ENCODE measurements around the gene C1orf116. TPM values are rescaled to one million over a fixed set of nuclear protein-coding genes. Genes with fewer than 3 reads are reported as not detected.
A peak's percentile ranks its signal among the peaks of the same experiment; 100 is the strongest.

Gene C1orf116
- total and polyA plus RNA-seq, 5 donors: 0.05 to 0.14 (median 0.07) TPM; not detected in 1

DNA sequence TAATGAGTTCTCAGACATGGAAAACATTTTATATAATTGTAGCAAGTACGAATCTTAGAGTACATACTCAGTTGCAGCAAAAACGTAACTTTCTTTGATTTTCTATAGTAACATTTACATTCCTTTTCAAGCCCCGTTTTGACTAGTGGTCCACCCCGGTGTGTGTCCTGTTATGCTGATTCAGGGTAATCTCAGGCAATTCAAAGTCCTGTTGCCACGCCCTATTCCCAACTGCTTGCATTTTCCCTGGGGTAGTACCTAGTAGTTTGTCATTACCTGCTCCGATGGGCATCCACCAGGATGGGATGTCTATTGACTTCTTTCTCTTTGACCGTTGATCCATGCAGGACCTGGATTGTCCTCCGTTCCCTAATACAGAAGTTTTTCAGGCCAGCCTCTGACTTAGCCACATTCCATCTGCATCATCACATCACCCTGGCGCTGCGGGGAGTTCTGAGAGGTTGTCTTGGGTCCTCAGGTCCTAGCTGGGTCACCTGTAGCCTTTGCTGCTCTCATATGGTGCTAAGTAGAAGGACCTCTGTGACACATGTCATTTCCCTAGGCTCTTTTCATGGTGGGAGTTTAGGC is 47.3 kb downstream of the C1orf116 start:
- no peaks in the 10 kb centered on the region for H3K9me3 ChIP-seq (ENCODE audit: control insufficient read depth, low read length)
- no peak overlapping the region for H3K27ac ChIP-seq (ENCODE audit: low read length)
- ATAC-seq (no peak), DNase-seq (no peak)
- no peak overlapping the region for H3K4me3 ChIP-seq (ENCODE audit: low read length)
- intact Hi-C loops (cut with DNase I): loop anchor here in 1 of 4 donors (10.0 kb wide), 1 partner anchor 350 kb away; the partner anchor contains the start of gene DYRK3
- 65% methylated on average over 10 of the region's 10 CpGs for WGBS
- H3K4me1 ChIP-seq (ENCODE audit: control insufficient read depth, insufficient read depth, low read length): no peaks in the 10 kb centered on the region
- no peaks in the 10 kb centered on the region for H3K27me3 ChIP-seq (ENCODE audit: control insufficient read depth, insufficient read depth)

DNA sequence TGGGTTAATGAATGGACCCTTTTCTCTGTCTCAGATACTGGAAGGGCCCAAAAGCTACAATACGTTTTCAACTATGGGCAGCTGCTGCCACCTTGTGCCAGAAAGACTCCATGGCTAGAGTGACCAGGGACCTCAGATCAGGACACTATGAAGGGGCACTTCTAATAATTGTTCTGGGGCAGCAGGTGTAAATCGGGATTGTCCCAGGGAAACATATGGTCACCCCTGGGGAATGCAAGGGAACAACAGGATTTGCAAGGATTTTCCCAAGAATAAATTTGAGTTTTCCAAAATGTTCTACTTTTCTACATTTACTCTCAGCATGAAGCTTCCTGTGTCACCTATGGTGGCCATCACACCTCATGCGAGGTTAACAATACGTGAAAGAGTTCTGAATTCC is 50.3 kb downstream of the C1orf116 start:
- Histone ChIP-seq H3K4me1 (ENCODE audit: control insufficient read depth, insufficient read depth, low read length) (no peaks in the 10 kb centered on the region), H3K27me3 (ENCODE audit: control insufficient read depth, insufficient read depth) (no peaks in the 10 kb centered on the region), H3K27ac (ENCODE audit: low read length) (no peak overlapping the region), H3K9me3 (ENCODE audit: control insufficient read depth, low read length) (no peaks in the 10 kb centered on the region), H3K4me3 (ENCODE audit: low read length) (no peak overlapping the region)
- intact Hi-C loops (cut with DNase I): loop anchor here in 1 of 4 donors (10.0 kb wide), 1 partner anchor 347 kb away; the partner anchor contains the start of gene DYRK3
- ATAC-seq (peak; percentile 78 to 80), DNase-seq (peak; percentile 27 to 61 (median 58))
- 26% methylated on average over 4 of the region's 4 CpGs for WGBS

DNA sequence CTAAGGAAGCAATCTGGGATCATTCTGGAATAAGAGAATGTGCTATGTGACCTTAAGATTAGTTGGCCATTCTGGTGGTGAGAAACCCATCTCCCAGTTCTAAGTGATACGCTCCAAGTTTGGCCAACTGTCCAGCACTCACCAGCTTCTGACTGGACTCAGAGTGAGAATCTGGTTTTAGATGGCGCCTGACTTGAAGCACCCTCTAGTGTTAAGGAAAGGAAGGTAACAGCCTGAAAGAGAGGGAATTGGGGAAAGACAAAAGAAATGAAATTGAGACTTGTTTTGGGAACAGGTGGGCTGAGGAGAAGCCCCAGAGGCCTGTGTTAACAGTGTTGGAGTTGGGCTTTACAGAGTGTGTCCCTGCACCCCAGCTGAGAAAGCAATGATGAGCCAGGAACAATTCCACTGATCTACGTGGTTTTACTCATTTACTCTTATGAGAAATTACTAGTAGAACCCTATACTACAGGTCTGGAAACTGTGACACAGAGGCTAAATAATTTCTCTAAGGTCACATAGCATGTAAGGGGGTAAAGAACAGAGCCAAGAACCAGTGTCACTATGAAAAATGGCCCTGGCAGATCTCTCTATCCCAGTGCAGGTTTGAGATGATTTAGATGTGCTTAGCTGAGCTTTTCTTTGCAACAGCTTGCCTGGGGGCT is 53.0 kb downstream of the C1orf116 start:
- Histone ChIP-seq H3K27ac (ENCODE audit: low read length) (no peak overlapping the region), H3K9me3 (ENCODE audit: control insufficient read depth, low read length) (no peaks in the 10 kb centered on the region), H3K4me3 (ENCODE audit: low read length) (no peak overlapping the region), H3K4me1 (ENCODE audit: control insufficient read depth, insufficient read depth, low read length) (no peaks in the 10 kb centered on the region), H3K27me3 (ENCODE audit: control insufficient read depth, insufficient read depth) (no peaks in the 10 kb centered on the region)
- WGBS: 79% methylated on average over 3 of the region's 3 CpGs
- DNase-seq (no peak), ATAC-seq (no peak)
- intact Hi-C loops (cut with DNase I): loop anchor here in 1 of 4 donors (10.0 kb wide), 1 partner anchor 345 kb away; the partner anchor contains the start of gene DYRK3

DNA sequence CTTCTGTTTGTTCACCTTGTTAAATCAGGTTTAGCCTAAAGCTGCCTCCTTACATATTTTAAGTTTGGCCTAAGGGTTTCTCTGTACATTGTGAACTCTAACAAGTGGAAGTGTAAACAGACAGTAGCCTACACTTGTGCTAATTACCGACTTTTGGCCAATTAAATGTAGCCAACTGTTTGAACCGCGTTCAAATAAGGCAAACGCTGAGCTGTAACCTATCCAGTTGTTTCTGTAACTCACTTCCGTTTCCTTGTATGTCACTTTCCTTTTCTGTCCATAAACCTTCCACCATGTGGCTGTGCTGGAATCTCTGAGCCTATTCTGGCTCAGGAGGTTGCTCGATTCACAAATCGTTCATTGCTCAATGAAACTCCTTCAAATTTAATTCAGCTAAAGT is 54.3 kb downstream of the C1orf116 start:
- H3K27me3 ChIP-seq (ENCODE audit: control insufficient read depth, insufficient read depth): no peaks in the 10 kb centered on the region
- no peak overlapping the region for H3K27ac ChIP-seq (ENCODE audit: low read length)
- no peak for DNase-seq
- no peaks in the 10 kb centered on the region for H3K4me1 ChIP-seq (ENCODE audit: control insufficient read depth, insufficient read depth, low read length)
- WGBS: 83% methylated on average over 7 of the region's 7 CpGs
- ATAC-seq: no peak
- intact Hi-C loops (cut with DNase I): no loop called here
- H3K9me3 ChIP-seq (ENCODE audit: control insufficient read depth, low read length): no peaks in the 10 kb centered on the region
- H3K4me3 ChIP-seq (ENCODE audit: low read length): no peak overlapping the region

DNA sequence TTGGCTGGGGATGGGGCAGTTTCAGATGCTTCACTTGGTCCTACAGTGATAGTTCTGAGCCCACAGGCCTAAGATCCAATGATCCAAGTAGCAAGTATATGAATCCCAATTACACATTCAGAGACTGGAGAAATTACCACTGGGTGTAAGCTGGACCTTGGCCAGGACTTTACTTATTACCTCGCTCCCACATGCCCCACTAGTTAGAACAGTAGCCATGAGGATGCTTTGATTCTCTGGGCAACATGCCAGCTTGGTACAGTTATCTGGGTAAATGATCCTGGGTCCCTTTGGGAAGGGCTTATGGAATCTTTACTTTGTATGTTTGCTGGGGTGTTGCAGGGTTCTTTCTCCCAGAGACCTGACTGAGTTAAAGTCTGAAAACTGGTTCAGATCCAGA is 57.2 kb downstream of the C1orf116 start:
- no peak overlapping the region for H3K4me3 ChIP-seq (ENCODE audit: low read length)
- DNase-seq (no peak), ATAC-seq (no peak)
- H3K27me3 ChIP-seq (ENCODE audit: control insufficient read depth, insufficient read depth): no peaks in the 10 kb centered on the region
- no peak overlapping the region for H3K27ac ChIP-seq (ENCODE audit: low read length)
- 70% methylated on average over 1 of the region's 1 CpG for WGBS
- H3K4me1 ChIP-seq (ENCODE audit: control insufficient read depth, insufficient read depth, low read length): no peaks in the 10 kb centered on the region
- intact Hi-C loops (cut with DNase I): no loop called here
- no peaks in the 10 kb centered on the region for H3K9me3 ChIP-seq (ENCODE audit: control insufficient read depth, low read length)

DNA sequence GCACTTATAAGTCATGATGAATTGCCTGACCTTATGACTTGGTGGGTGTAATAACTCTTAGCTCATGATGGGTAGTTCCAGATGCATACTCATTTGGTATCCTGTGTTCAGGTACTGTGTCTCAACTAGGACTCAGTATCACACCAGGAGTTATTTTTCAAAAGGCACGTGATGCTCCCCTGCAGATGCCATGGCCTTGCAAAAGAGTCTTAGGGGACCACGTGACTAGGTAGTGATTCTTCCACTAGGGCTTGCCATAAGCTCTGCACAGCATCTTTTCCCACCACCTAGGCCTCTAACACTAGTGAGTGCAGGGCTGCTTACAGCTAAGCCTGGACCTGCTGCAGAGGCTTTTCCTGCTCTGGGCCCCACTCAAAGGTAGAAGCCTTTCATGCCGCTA is 58.4 kb downstream of the C1orf116 start:
- H3K4me1 ChIP-seq (ENCODE audit: control insufficient read depth, insufficient read depth, low read length): no peaks in the 10 kb centered on the region
- H3K4me3 ChIP-seq (ENCODE audit: low read length): no peak overlapping the region
- intact Hi-C loops (cut with DNase I): no loop called here
- DNase-seq: no peak
- no peak for ATAC-seq
- H3K27me3 ChIP-seq (ENCODE audit: control insufficient read depth, insufficient read depth): no peaks in the 10 kb centered on the region
- H3K9me3 ChIP-seq (ENCODE audit: control insufficient read depth, low read length): no peaks in the 10 kb centered on the region
- 89% methylated on average over 3 of the region's 3 CpGs for WGBS
- no peak overlapping the region for H3K27ac ChIP-seq (ENCODE audit: low read length)

DNA sequence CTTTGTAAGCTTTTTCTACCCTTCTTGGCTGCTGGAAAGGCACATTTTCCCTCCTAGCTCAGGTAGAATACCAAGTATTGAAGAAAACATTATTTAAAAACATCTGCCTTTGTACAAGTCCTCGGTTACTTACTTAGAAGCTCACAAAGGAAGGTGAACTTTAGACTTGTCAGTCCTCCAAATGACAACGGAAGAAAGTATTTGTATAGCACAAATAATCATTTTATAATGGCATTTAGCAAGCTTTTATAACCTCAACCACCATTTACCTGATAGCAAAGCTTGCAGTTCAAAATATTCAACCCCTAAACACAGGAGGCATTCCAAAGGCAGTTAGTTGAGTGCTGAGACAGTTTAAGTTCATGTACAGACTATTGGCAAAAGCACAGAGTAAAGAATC is 59.8 kb downstream of the C1orf116 start:
- no peak for DNase-seq
- Histone ChIP-seq H3K4me1 (ENCODE audit: control insufficient read depth, insufficient read depth, low read length) (no peaks in the 10 kb centered on the region), H3K4me3 (ENCODE audit: low read length) (no peak overlapping the region), H3K9me3 (ENCODE audit: control insufficient read depth, low read length) (no peaks in the 10 kb centered on the region), H3K27me3 (ENCODE audit: control insufficient read depth, insufficient read depth) (no peaks in the 10 kb centered on the region), H3K27ac (ENCODE audit: low read length) (no peak overlapping the region)
- intact Hi-C loops (cut with DNase I): no loop called here
- WGBS: 67% methylated on average over 2 of the region's 2 CpGs
- ATAC-seq: no peak

DNA sequence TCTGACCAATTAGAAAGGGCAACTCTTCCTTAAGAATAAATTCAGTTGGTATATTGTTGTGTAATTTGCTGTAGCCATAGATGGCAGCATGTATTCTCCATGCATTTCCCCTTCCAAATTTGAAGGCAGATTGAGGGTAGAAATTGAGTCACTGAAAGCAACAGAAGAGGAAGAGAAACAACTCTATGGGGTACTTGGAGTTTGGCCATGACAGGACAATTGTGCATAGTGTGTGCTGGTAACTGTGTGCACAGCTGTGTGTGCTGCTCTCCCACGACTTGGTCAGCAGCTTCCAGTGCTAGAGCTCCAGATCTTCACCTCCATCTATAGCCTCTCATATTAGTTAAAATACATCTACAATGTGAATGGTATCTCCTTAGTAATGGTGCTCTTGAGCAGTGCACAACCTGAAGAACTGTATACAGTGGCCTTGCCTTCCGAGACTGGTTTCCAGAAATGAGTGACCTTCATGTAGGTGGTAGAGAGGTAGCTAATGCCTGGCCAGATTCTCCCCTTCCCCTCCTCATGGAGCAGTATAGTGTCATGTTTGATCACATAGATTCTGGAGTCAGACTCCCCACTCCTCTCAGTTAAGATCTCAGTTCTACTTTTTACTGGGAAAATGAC is 61.4 kb downstream of the C1orf116 start:
- no peak for DNase-seq
- H3K4me1 ChIP-seq (ENCODE audit: control insufficient read depth, insufficient read depth, low read length): no peaks in the 10 kb centered on the region
- intact Hi-C loops (cut with DNase I): no loop called here
- H3K4me3 ChIP-seq (ENCODE audit: low read length): no peak overlapping the region
- no peaks in the 10 kb centered on the region for H3K9me3 ChIP-seq (ENCODE audit: control insufficient read depth, low read length)
- no peaks in the 10 kb centered on the region for H3K27me3 ChIP-seq (ENCODE audit: control insufficient read depth, insufficient read depth)
- no peak overlapping the region for H3K27ac ChIP-seq (ENCODE audit: low read length)
- ATAC-seq: no peak
- WGBS: 65% methylated on average over 2 of the region's 2 CpGs

DNA sequence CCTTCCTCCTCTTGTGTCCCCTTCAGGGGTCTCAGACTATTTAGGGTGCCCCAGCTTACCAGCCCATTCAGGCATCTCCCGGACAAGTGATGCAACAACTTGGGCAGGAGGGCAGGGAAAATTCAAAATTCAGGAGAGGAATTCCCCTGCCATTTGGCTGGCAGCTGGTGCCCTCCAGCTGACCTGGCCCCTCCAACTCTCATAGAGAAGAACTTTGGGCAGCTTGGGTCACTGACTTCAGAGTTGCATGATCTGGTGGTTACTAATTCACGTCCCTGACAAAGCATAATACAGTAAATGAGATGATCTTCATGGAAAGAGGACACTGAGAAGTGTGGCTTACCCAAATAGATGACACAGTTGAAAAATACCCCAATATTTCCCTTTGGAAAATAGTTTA is 62.1 kb downstream of the C1orf116 start, which contains the start of gene FCAMR:
Gene FCAMR, minus strand, starts transcription at position 15 of the 400 bp plus-strand sequence. CDS start 335 bp downstream, outside the sequence.
- Histone ChIP-seq H3K4me1 (ENCODE audit: control insufficient read depth, insufficient read depth, low read length) (no peaks in the 10 kb centered on the region), H3K4me3 (ENCODE audit: low read length) (no peak within 1 kb of the TSS), H3K9me3 (ENCODE audit: control insufficient read depth, low read length) (no peaks in the 10 kb centered on the region), H3K27ac (ENCODE audit: low read length) (no peak within 1 kb of the TSS), H3K27me3 (ENCODE audit: control insufficient read depth, insufficient read depth) (no peaks in the 10 kb centered on the region)
- WGBS: 77% methylated on average over 2 of the region's 2 CpGs
- no peak for DNase-seq
- intact Hi-C loops (cut with DNase I): no loop called here
- no peak for ATAC-seq

DNA sequence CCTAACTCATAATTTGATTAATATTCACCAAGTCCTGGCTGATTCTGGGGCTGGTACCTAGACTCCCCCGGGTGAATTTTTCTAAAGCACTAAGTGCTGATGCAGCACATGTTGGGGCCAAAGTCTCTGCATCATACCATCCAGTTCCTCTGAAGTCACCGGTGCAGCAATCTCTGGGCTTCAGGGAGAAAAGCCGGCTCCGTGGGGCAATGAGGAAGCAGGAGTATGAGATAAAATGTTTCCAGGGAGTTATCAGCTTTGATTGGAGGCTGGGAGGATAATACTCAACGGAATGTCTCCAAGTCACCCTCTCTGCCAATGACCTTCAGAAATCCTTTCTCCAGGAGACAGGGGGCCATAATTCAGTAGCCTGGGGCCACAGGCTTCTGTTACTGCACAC is 63.5 kb downstream of the C1orf116 start:
- no peaks in the 10 kb centered on the region for H3K9me3 ChIP-seq (ENCODE audit: control insufficient read depth, low read length)
- 27% methylated on average over 5 of the region's 5 CpGs for WGBS
- ATAC-seq (no peak), DNase-seq (no peak)
- H3K27ac ChIP-seq (ENCODE audit: low read length): no peak overlapping the region
- H3K4me3 ChIP-seq (ENCODE audit: low read length): no peak overlapping the region
- H3K4me1 ChIP-seq (ENCODE audit: control insufficient read depth, insufficient read depth, low read length): no peaks in the 10 kb centered on the region
- intact Hi-C loops (cut with DNase I): no loop called here
- H3K27me3 ChIP-seq (ENCODE audit: control insufficient read depth, insufficient read depth): no peaks in the 10 kb centered on the region
